Subcutaneous abdominal adipose tissue (tissue), 5 donors: ENCODE results near the gene EXOG.
A peak's percentile ranks its signal among the peaks of the same experiment; 100 is the strongest.

Source experiments
- H3K27ac ChIP-seq: one replicate; pipeline ENCODE4 v1.7.0; 2013; ENCODE audit warnings: low read depth, mild to moderate bottlenecking, inconsistent platforms, low read length, moderate library complexity
- H3K27me3 ChIP-seq, 5 donors: one replicate each; pipeline ENCODE4 v1.7.0; 2013; ENCODE audit warnings: low read length in 5 of 5, inconsistent platforms in 1 of 5; ENCODE audit not compliant: control insufficient read depth in 5 of 5, insufficient read depth in 4 of 5
- H3K36me3 ChIP-seq, 5 donors: one replicate each; pipeline ENCODE4 v1.7.0; 2013; ENCODE audit warnings: low read length in 5 of 5; ENCODE audit not compliant: control insufficient read depth in 5 of 5, insufficient read depth in 5 of 5
- H3K4me1 ChIP-seq, 5 donors: one replicate each; pipeline ENCODE4 v1.7.0; 2013; ENCODE audit warnings: low read length in 5 of 5, mild to moderate bottlenecking in 3 of 5, moderate library complexity in 1 of 5; ENCODE audit not compliant: control insufficient read depth in 5 of 5, insufficient read depth in 5 of 5
- H3K4me3 ChIP-seq, 5 donors: one replicate each; pipeline ENCODE4 v1.7.0; 2013; ENCODE audit warnings: low read length in 5 of 5, low read depth in 1 of 5
- H3K9ac ChIP-seq, 5 donors: one replicate each; pipeline ENCODE4 v1.7.0; 2013; ENCODE audit warnings: low read length in 5 of 5, mild to moderate bottlenecking in 4 of 5, moderate library complexity in 3 of 5
- H3K9me3 ChIP-seq, 5 donors: one replicate each; pipeline ENCODE4 v1.7.0; 2013; ENCODE audit warnings: low read length in 5 of 5; ENCODE audit not compliant: control insufficient read depth in 5 of 5
- donor health status: healthy.
- donor health status: healthy.
- donor health status: healthy.
- donor health status: healthy.
- donor health status: healthy.

EXOG gene, protein sequence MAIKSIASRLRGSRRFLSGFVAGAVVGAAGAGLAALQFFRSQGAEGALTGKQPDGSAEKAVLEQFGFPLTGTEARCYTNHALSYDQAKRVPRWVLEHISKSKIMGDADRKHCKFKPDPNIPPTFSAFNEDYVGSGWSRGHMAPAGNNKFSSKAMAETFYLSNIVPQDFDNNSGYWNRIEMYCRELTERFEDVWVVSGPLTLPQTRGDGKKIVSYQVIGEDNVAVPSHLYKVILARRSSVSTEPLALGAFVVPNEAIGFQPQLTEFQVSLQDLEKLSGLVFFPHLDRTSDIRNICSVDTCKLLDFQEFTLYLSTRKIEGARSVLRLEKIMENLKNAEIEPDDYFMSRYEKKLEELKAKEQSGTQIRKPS

DNA sequence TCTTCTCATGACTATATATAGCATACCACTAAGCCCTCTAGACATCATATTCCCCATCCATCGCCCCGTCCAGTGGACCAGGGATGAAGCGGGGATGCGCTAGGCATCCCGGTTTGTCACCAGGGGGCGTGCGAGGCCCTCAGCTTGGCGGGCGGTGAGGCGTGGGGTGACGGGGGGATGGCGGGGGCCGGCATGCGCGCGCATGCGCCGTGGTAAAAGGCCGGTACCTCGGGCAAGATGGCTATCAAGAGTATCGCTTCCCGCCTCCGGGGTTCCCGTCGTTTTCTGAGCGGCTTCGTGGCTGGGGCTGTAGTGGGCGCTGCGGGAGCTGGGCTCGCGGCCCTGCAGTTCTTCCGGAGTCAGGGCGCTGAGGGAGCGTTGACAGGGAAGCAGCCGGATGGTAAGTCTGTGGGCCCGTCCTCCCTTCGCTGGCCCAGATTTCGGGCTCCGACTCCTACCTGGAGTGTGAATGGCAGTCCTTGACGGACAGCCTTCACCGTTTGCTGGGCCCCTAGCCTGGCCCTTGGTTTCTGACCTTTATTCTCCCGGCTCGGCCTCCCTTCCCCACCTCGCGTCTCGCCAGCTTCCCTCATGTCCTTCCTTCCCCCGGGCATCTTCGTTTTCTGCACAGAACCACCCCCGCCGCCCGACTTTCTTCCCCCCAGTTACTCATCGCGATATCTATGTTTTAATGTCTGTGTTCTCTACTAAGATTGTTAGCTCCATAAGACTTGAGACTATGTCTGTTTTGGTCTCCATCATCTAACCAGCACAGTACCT is at the start of gene EXOG:
Gene EXOG (plus strand): TSS at position 210 of the 780 bp plus-strand sequence. CDS start 28 bp downstream, at position 238.
- H3K27ac ChIP-seq = peak within 1 kb of the TSS; percentile 61
- peak within 1 kb of the TSS in 4 of 5 donors; percentile 48 to 88 (median 80) for H3K9ac ChIP-seq
- peak within 1 kb of the TSS; percentile 73 to 96 (median 91) for H3K4me3 ChIP-seq
- H3K9me3 ChIP-seq = no peaks in the 10 kb centered on the region
- H3K36me3 ChIP-seq = peaks cover 2 to 11% (median 9%) of the 10 kb centered on the region in 5 donors
- H3K27me3 ChIP-seq = no peaks in the 10 kb centered on the region
- peaks cover 2 to 15% (median 11%) of the 10 kb centered on the region in 5 donors for H3K4me1 ChIP-seq

DNA sequence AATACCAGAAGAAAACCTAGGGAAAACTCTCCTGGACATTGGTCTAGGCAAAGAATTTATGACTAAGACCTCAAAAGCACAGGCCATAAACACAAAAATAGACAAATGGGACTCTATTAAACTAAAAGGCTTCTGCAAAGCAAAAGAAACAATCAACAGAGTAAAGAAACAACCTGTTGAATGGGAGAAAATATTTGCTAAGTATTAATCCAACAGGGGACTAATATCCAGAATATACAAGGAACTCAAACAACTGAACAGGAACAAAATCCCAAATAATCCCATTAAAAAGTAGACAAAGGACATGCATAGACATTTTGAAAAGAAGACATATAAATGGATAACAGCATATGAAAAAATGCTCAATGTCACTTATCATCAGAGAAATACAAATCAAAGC is 49.3 kb upstream of the EXOG start:
- Histone ChIP-seq H3K9ac (no peak overlapping the region), H3K27me3 (no peaks in the 10 kb centered on the region), H3K9me3 (peaks cover 0 to 3% (median 0%) of the 10 kb centered on the region in 5 donors), H3K4me3 (no peak overlapping the region), H3K36me3 (no peaks in the 10 kb centered on the region), H3K4me1 (peaks cover 0 to 6% (median 0%) of the 10 kb centered on the region in 5 donors), H3K27ac (no peak overlapping the region)

DNA sequence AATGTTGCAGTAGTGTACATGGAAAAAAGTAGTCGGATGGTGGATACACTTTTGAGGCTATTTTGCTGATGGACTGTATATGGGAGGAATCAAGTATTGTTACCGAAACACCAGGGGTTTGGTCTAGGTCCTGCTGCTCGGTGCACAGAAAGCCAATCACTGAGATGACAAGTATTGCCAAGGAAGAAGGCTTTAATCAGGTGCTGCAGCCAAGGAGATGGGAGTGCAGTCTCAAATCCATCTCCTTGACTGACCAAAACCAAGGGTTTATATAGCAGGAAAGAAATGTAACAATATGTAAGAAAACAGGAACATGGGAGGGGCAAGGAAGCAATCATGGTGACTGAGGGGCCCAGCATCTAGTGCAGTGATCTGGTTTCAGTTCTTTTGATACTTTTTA is 45.3 kb upstream of the EXOG start:
- Histone ChIP-seq H3K36me3 (no peaks in the 10 kb centered on the region), H3K9me3 (no peaks in the 10 kb centered on the region), H3K9ac (no peak overlapping the region), H3K4me3 (no peak overlapping the region), H3K27ac (no peak overlapping the region), H3K27me3 (no peaks in the 10 kb centered on the region), H3K4me1 (peaks cover 7 to 28% (median 24%) of the 10 kb centered on the region in 5 donors)

DNA sequence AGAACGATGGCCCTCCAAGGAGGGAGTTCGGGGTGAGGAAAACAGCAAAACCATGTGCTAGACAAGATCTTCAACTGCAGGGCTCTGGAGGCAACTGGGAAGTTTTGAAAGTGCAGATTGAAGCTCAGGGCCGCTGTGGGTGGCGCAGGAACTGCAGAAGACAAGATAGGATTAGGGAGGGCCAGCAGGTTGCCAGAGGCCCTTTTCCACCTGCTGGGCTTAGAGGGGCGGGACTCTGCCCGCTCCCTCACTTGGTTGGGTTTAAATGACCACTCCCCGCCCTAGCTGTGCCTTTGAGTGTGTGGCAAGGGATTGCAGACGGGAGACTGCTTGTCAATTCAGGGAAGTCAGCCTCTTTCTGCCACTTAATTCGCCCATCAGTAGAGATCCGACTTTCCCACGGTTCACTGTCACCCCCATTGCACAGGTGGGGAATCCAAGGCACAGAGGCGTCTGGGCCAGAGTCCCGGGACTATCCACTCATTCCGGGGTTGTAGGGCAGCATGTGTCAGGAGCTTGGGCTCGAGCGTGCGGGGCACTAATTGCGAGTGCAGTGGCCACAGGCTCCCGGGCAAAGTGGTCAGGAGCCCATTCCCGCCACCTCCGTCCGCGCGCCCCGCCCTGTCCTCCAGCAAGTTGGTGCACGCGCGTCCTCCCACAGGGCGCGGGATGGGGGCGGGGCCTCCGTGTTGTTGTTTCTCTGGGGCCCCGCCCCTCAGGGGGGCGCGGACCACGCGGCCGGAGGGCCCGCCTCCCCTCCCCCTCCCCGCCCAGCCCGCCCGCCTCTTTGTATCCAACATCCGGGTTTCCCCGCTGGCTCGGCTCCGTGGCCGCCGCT is 42.8 kb upstream of the EXOG start, which contains the start of gene ACVR2B:
Gene ACVR2B (plus strand): TSS at position 816 of the 838 bp plus-strand sequence. CDS start 433 bp downstream, outside the sequence.
- Histone ChIP-seq H3K27ac (peak within 1 kb of the TSS; percentile 54), H3K9ac (peak within 1 kb of the TSS; percentile 26 to 73 (median 67)), H3K36me3 (no peaks in the 10 kb centered on the region), H3K27me3 (no peaks in the 10 kb centered on the region), H3K9me3 (no peaks in the 10 kb centered on the region), H3K4me3 (peak within 1 kb of the TSS; percentile 81 to 85 (median 83)), H3K4me1 (peaks cover 8 to 40% (median 35%) of the 10 kb centered on the region in 5 donors)

DNA sequence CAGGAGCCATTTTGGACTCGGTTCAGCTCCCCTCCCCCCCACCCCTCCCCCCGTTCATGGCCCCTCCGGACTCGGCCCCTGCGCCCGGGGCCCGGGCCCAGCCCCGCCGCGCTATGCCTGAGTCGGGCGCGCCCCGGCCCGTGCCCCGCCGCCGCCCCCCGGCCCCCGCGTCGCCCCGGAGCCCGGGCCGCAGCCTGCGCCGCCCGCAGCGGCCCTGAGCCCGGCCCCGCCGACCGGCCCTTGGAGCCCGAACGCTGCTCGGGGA is 42.3 kb upstream of the EXOG start:
- no peaks in the 10 kb centered on the region for H3K36me3 ChIP-seq
- peaks cover 8 to 44% (median 39%) of the 10 kb centered on the region in 5 donors for H3K4me1 ChIP-seq
- peak overlapping the region in 4 of 5 donors; percentile 65 to 85 (median 81) for H3K4me3 ChIP-seq
- peak overlapping the region in 3 of 5 donors; percentile 66 to 73 (median 67) for H3K9ac ChIP-seq
- H3K27me3 ChIP-seq = no peaks in the 10 kb centered on the region
- H3K27ac ChIP-seq = no peak overlapping the region
- no peaks in the 10 kb centered on the region for H3K9me3 ChIP-seq

DNA sequence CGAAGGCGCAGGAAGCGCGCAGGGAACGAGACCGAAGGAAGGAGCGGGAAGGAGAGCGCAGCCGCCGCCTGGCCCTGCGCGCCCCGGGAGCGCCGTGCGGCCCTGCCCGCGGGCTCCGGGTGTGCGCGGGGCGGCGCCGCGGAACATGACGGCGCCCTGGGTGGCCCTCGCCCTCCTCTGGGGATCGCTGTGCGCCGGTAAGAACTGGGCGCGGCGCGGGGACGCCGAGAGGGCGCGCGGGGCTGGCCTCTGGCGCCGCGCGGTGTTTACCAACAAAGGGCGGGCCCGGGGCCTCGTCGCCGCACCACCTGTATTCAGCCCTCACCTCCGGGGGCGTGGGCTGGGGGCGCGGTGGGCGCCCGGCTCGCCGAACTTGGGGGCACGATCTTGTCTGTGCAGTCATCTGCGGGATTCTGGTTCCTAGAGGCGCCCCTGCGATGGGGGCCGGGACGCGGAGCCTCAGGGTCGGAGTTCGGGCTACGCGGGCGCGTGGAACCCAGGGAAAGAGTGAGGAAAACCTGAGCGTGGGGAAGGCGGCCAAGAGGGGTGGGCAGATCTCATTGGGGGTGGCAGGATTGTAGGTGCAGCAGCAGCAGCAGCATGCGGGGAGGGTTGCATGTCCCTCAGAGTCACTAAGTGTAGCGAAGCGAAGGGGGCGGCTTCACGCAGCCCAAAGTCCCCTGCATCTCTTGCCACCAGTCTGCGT is 41.8 kb upstream of the EXOG start:
- Histone ChIP-seq H3K4me1 (peaks cover 8 to 49% (median 44%) of the 10 kb centered on the region in 5 donors), H3K36me3 (no peaks in the 10 kb centered on the region), H3K4me3 (peak overlapping the region; percentile 65 to 85 (median 81)), H3K27ac (peak overlapping the region; percentile 54), H3K9me3 (no peaks in the 10 kb centered on the region), H3K27me3 (no peaks in the 10 kb centered on the region), H3K9ac (peak overlapping the region; percentile 26 to 73 (median 67))

DNA sequence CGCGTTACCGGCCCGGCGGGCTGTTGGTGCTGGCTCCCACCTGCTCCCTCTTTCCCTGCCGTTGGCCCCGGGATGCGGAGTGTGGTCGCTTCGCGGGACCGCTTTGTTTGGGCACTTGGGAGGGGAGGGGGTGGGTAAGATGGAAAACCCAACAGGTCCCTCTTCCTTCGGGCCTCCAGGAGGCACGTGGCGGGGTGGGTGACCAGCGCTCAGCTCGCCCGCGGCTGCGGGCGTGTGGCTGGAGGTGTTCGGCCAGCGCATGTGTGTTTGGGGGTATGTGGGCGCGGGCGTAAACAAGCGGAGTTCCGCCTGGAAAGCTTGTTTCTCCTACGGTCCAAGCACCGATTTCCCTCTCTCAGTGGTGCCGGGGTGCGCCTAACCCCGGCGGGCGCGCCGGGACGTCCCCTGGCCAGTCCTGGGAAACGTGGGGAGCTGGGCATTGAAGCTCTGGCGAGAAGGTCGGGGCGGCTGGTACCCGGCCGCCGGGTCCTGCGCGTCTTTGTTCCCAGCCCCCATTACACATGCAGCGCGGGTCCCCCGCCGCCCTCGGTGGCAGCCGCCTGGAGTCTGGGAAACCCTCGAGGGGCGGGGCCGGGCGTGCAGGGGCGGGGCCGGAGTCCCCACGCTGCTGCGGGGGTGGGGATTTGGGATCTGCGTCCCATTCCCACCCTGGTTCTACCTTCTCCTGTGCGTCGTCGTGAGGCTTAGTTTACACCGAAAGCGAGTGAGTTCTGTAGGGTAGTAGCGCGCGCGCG is 41.1 kb upstream of the EXOG start:
- H3K9ac ChIP-seq = peak overlapping the region in 4 of 5 donors; percentile 66 to 80 (median 68)
- H3K27me3 ChIP-seq = no peaks in the 10 kb centered on the region
- peak overlapping the region; percentile 65 to 88 (median 81) for H3K4me3 ChIP-seq
- peaks cover 8 to 52% (median 50%) of the 10 kb centered on the region in 5 donors for H3K4me1 ChIP-seq
- no peaks in the 10 kb centered on the region for H3K36me3 ChIP-seq
- no peaks in the 10 kb centered on the region for H3K9me3 ChIP-seq
- H3K27ac ChIP-seq = peak overlapping the region; percentile 54

DNA sequence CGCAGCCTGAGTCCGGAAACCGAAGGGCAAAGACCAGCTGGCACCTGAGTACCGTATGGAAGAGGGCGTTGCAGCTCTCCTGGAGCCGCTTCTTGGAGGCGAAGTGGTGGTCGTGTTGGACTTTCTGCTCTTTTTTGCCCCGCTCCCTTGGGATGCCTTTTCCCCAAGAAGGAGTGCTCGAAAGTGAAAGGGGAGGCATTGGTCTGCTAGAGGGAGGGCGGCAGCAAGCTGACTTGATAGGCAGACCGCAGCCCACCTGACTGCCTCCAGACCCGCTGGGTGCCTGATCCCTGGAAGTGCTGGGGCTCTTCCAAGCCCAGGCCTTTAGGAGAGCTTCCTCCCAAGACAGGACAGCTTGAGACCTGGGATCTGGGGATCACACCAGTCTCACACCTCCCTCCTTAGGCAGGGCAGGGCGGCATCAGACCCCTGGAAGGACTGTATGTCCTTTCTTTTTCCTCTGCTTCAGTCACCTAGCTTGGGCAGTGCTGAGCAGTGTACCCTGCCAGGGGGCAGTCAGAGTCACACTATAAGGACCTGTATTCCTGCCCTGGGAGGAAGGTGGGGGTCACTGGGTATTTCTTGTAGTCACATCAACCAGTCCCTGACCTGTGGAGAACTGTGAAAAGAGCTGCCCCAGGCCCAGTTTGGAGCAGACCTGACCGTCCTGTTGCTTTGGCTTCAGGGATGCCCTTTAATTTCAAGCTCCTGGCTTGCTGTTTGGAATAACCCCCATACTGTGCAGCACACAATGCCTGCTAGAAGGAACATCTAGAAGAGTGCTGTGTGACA is 40.3 kb upstream of the EXOG start:
- no peaks in the 10 kb centered on the region for H3K36me3 ChIP-seq
- H3K4me1 ChIP-seq = peaks cover 12 to 59% (median 58%) of the 10 kb centered on the region in 5 donors
- peak overlapping the region in 3 of 5 donors; percentile 26 to 80 (median 62) for H3K9ac ChIP-seq
- H3K9me3 ChIP-seq = no peaks in the 10 kb centered on the region
- peak overlapping the region; percentile 65 to 88 (median 81) for H3K4me3 ChIP-seq
- peak overlapping the region; percentile 54 for H3K27ac ChIP-seq
- H3K27me3 ChIP-seq = no peaks in the 10 kb centered on the region
